ELF-1 (cell line): ENCODE measurements around the gene PLAAT3.
"Not testable (repeated sequence)": the region's sequence is repeated elsewhere in the genome, so short reads cannot be mapped to it uniquely, and the experiment has no call there.

Experiments used
- DNase-seq: peaks from one replicate; pipeline ENCODE4 v3.0.0-alpha.2; 2016; ENCODE audit warnings: low read depth, low spot score

The PLAAT3 gene

GRCh38 chr11:63567044-63567840, 47.0 kb downstream of the PLAAT3 start:
- DNase-seq, result peak; percentile 44

DNA sequence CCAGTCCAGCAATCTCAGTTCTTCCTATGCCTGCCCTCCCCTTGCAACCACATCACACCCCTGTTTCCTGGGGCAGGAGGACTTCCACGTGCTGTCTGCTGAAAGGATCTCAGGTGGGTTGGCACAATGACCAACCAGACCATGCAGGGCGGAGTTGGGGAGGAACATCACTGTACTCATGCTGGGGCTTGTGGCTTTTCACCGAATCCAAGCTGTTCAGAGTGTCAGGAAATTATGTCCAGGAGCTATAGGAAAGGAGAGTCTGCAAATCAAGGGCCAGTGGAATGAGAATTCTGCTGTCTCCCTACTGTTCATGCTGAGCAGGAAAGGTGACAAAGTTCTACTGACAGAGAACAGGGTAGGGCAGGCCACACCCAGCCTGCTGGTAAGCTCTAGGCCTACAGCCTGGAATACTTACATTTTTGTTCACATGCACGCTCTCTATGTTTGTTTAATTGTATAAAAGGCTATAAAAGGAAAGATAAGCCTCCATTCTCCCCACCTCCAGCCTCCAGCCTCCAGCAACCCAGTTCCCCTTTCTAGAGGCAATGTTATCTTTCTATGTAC, 49.4 kb downstream of the PLAAT3 start:
- DNase-seq, result no peak

- DNase-seq, result no peak
Measured at GRCh38 chr11:63564056-63564774, 50.0 kb downstream of the PLAAT3 start.

- no peak for DNase-seq
Measured at GRCh38 chr11:63563201-63564055, 50.8 kb downstream of the PLAAT3 start, which contains the start of gene PLAAT2. PLAAT2 (minus strand) TSS chr11:63563379; CDS start chr11:63563324, 55 bp downstream.

GRCh38 chr11:63560506-63561180, 53.6 kb downstream of the PLAAT3 start:
- no peak for DNase-seq

DNA sequence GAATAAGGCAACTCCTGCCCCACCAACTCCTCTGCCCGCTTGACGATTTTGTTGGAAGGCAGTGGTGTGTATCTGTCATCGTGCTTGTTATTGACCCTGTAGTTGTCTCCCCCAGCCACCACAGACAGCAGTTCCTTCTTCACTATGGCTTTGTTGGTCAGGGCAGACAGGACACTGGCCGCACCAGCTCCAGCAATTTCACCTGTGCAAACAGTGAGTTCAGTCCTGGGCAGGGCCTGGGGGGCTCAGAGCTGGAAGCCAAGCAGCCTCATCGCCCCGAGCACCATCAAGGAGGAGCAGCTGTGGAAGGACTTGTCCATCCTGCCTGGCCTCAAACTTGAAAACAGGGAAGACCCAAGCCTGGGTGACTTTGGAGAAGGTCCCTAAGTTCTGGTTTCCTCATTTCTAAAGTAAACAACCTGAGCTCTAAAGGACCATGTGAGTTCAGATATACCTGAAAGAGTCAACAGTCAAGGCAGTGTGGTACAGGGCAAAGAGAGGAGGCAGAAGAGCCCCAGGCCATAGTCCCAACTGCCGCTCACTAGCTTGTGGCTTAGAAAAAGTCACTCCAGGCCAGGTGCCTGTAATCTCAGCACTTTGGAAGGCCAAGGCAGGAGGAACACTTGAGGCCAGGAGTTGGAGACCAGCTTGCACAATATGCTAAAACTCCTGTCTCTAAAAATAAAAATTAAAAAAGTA, 55.6 kb downstream of the PLAAT3 start:
- DNase-seq, result no peak

DNA sequence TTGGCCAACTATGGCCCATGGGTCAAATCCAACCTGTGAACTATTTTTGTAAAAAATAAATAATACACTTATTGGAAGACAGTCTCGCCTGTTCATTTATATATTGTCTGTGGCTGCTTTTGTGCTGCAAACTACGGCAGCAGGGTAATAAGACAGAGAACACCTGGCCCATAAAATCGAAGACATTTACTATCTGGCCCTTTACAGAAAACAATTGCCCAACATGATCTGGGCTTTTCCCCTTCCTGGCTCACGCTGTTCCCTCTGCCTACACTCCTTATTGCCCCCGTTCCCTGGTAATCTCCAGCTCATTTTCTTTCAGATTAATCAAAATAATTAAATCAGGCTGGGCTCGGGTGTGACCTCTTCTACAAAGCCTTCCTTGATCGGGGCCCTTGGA, 56.7 kb downstream of the PLAAT3 start:
- no peak for DNase-seq

- DNase-seq, result no peak
Measured at GRCh38 chr11:63556404-63557013, 57.7 kb downstream of the PLAAT3 start.

GRCh38 chr11:63554877-63555223, 59.4 kb downstream of the PLAAT3 start:
- DNase-seq, result no peak

- DNase-seq, result no peak
Measured at GRCh38 chr11:63553759-63554158, 60.5 kb downstream of the PLAAT3 start.

DNA sequence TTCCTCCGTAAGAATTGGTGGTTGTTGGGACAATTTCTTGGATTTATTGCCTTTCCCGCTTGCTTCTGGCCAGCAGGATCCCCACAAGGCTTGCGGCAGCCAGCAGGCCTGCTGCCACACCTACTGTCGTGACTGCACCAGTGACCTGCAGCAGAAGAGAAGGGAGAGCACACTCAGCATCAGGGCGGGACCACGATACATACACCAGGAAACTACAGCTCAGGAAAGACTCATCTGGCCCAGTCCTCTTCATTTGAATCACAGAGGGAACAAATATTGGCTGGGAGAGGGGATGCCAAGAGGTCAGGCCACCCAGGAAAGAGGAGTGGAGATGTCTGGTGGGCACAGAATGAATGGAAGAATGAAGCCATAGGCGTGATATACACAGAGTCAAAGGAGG, 61.3 kb downstream of the PLAAT3 start:
- DNase-seq, result no peak

GRCh38 chr11:63551889-63552266, 62.4 kb downstream of the PLAAT3 start:
- DNase-seq, result no peak

DNA sequence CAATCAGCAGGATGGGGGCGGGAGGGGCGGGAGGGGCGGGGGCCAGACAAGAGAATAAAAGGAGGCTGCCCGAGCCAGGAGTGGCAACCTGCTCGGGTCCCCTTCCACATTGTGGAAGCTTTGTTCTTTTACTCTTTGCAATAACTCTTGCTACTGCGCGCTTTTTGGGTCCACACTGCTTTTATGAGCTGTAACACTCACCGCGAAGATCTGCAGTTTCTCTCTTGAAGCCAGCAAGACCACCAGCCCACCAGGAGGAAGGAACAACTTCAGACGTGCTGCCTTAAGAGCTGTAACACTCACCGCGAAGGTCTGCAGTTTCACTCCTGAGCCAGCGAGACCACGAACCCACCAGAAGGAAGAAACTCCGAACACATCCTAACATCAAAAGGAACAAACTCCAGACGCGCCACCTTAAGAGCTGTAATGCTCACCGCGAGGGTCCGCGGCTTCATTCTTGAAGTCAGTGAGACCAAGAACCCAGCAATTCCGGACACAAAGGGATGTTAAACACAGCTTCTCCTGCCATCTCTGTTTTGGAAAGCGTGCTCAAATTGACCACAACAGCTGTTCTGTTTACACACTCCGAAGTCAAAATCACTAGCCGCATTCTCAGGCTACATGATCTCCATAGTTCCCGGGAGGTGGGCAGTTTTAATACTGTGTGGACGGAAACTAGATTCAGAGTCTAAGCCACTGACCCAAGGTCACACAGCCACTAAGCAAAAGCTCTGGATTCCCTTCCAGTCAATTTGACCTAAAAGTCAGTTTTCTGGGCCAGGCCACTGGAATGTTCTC, 62.9 kb downstream of the PLAAT3 start:
- no peak for DNase-seq

- not testable (repeated sequence) for DNase-seq
Measured at GRCh38 chr11:63550156-63550700, 64.0 kb downstream of the PLAAT3 start.

GRCh38 chr11:63549411-63549810, 64.8 kb downstream of the PLAAT3 start:
- DNase-seq, result no peak

DNA sequence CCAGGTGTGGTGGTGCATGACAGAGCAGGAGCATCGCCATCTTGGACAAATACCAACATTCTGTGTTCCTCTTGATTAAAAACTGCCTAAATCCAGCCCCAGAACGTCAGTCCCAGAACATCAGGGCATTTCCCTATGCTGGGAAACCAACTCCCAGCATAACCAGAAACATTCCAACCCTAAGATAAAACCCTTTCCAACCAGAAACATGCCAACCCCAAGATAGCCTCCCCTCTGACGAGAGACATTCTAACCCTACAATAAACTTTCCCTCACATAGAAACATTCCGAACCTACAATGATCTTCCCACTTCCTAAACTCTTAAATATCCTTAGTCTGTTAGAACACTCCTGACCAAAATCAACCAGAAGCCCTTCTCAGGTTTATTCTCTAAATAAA, 66.1 kb downstream of the PLAAT3 start:
- no peak for DNase-seq

- DNase-seq, result no peak
Measured at GRCh38 chr11:63547061-63547460, 67.2 kb downstream of the PLAAT3 start.

- DNase-seq, result no peak
Measured at GRCh38 chr11:63543711-63544110, 70.5 kb downstream of the PLAAT3 start.

DNA sequence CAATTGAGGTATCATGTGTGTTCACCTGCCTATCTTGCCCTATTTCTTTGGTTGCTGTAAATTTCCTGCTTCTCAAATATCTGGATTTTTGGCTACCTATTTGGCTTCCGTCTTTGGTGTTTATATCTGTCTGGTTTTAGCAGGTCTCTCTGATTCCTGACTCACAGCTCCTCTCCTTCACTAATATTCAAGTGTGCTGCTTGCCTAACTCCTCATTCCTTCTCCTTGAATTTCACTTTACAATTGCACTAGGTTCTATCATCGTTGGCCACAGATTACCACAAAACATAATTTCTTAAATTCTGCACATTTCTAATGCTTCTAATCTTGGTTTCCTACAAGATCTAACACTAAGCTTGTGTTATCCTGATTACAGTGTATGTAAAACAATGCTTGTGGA, 71.7 kb downstream of the PLAAT3 start:
- not testable (repeated sequence) for DNase-seq
